ENCODE measurements around the gene ABHD17A.

Gene ABHD17A

DNA sequence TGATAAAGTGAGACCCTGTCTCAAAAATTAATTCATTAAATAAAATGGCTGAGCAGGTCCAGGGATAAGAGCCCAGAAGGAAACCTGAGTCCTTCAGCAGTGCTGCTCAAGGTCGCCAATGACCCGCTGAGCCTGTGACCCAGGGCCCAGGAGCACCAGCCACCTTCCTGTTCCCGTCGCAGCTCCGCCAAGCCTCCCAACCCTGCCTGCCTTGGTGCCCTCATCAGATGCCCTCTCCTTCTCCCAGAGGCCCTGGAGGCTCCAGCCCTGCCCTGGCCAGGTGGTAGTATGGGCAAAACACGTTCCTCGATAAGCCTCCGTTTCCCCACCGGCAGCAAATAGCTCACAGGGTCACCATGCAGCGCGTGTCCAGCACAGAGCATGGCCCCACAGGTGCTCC lies 39.7 kb downstream of the ABHD17A start:
- Histone ChIP-seq H3K27me3 (ENCODE audit: insufficient read depth, poor library complexity, severe bottlenecking) (no peaks in the 10 kb centered on the region), H3K27ac (ENCODE audit: poor library complexity, severe bottlenecking) (no peak overlapping the region), H3K36me3 (ENCODE audit: low read depth) (peaks cover 20% of the 10 kb centered on the region), H3K4me3 (ENCODE audit: severe bottlenecking) (no peak overlapping the region), H3K9me3 (ENCODE audit: severe bottlenecking) (no peaks in the 10 kb centered on the region), H3K4me1 (ENCODE audit: insufficient read depth, poor library complexity, severe bottlenecking) (no peaks in the 10 kb centered on the region)
- DNase-seq (ENCODE audit: low spot score) (no peak), ATAC-seq (ENCODE audit: low read depth) (no peak)
- TF ChIP-seq, protein P1, sequence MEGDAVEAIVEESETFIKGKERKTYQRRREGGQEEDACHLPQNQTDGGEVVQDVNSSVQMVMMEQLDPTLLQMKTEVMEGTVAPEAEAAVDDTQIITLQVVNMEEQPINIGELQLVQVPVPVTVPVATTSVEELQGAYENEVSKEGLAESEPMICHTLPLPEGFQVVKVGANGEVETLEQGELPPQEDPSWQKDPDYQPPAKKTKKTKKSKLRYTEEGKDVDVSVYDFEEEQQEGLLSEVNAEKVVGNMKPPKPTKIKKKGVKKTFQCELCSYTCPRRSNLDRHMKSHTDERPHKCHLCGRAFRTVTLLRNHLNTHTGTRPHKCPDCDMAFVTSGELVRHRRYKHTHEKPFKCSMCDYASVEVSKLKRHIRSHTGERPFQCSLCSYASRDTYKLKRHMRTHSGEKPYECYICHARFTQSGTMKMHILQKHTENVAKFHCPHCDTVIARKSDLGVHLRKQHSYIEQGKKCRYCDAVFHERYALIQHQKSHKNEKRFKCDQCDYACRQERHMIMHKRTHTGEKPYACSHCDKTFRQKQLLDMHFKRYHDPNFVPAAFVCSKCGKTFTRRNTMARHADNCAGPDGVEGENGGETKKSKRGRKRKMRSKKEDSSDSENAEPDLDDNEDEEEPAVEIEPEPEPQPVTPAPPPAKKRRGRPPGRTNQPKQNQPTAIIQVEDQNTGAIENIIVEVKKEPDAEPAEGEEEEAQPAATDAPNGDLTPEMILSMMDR (IDR thresholded peaks at IDR 0.05; ENCODE audit: poor library complexity, severe bottlenecking) = no peak

DNA sequence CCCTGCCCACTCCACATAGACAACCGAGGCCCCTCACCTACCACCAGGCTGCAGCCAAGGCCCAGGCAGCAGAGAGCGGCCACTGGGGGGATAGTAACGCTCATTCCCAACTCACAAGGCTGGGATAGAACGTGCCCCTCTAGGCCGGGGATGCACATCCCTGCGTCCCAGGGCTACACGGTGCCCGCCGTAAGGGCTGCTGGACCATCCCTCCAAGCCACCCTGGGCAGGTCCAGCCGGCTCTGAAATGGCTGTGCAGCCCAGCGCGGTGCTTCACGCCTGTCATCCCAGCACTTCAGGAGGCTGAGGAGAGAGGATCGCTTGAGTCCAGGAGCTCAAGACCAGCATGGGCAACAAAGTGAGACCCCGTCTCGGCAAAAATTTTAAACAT lies 40.2 kb downstream of the ABHD17A start:
- Histone ChIP-seq H3K9me3 (ENCODE audit: severe bottlenecking) (no peaks in the 10 kb centered on the region), H3K27me3 (ENCODE audit: insufficient read depth, poor library complexity, severe bottlenecking) (no peaks in the 10 kb centered on the region), H3K27ac (ENCODE audit: poor library complexity, severe bottlenecking) (no peak overlapping the region), H3K36me3 (ENCODE audit: low read depth) (peaks cover 20% of the 10 kb centered on the region), H3K4me1 (ENCODE audit: insufficient read depth, poor library complexity, severe bottlenecking) (no peaks in the 10 kb centered on the region), H3K4me3 (ENCODE audit: severe bottlenecking) (no peak overlapping the region)
- DNase-seq (ENCODE audit: low spot score) (no peak), ATAC-seq (ENCODE audit: low read depth) (no peak)
- TF ChIP-seq, protein P1 (IDR thresholded peaks at IDR 0.05; ENCODE audit: poor library complexity, severe bottlenecking) = no peak

- TF ChIP-seq, protein P1 (IDR thresholded peaks at IDR 0.05; ENCODE audit: poor library complexity, severe bottlenecking) = no peak
- peaks cover 20% of the 10 kb centered on the region for H3K36me3 ChIP-seq (ENCODE audit: low read depth)
- H3K4me1 ChIP-seq (ENCODE audit: insufficient read depth, poor library complexity, severe bottlenecking) = no peaks in the 10 kb centered on the region
Measured at GRCh38 chr19:1844513-1845124, 40.7 kb downstream of the ABHD17A start.

GRCh38 chr19:1843646-1844394 lies 41.5 kb downstream of the ABHD17A start:
- TF ChIP-seq, protein P1 (IDR thresholded peaks at IDR 0.05; ENCODE audit: poor library complexity, severe bottlenecking) = no peak
- DNase-seq (ENCODE audit: low spot score) (no peak), ATAC-seq (ENCODE audit: low read depth) (no peak)
- Histone ChIP-seq H3K4me1 (ENCODE audit: insufficient read depth, poor library complexity, severe bottlenecking) (no peaks in the 10 kb centered on the region), H3K36me3 (ENCODE audit: low read depth) (peaks cover 20% of the 10 kb centered on the region), H3K4me3 (ENCODE audit: severe bottlenecking) (no peak overlapping the region), H3K27me3 (ENCODE audit: insufficient read depth, poor library complexity, severe bottlenecking) (no peaks in the 10 kb centered on the region), H3K27ac (ENCODE audit: poor library complexity, severe bottlenecking) (no peak overlapping the region), H3K9me3 (ENCODE audit: severe bottlenecking) (no peaks in the 10 kb centered on the region)

More at GRCh38 chr19:1844513-1845124, 40.7 kb downstream of the ABHD17A start:
- ATAC-seq (ENCODE audit: low read depth) = no peak
- DNase-seq (ENCODE audit: low spot score) = no peak
- Histone ChIP-seq H3K4me3 (ENCODE audit: severe bottlenecking) (no peak overlapping the region), H3K27me3 (ENCODE audit: insufficient read depth, poor library complexity, severe bottlenecking) (no peaks in the 10 kb centered on the region), H3K27ac (ENCODE audit: poor library complexity, severe bottlenecking) (no peak overlapping the region), H3K9me3 (ENCODE audit: severe bottlenecking) (no peaks in the 10 kb centered on the region)

DNA sequence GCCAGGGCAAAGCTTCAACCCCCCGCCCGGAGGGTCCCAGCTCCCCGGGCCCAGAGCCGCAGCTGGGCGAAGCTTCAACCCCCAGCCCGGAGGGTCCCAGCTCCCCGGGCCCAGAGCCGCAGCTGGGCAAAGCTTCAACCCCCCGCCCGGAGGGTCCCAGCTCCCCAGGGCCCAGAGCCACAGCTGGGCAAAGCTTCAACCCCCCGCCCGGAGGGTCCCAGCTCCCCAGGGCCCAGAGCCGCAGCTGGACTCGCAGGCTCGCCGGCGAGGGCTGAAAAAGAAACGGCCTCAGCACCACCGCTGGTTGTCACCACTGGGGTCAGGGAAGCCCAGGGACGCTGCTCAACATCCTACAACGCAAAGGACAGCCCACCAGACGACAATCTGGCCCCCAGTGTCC lies 42.2 kb downstream of the ABHD17A start:
- TF ChIP-seq, protein P1 (IDR thresholded peaks at IDR 0.05; ENCODE audit: poor library complexity, severe bottlenecking) = no peak
- Histone ChIP-seq H3K27ac (ENCODE audit: poor library complexity, severe bottlenecking) (no peak overlapping the region), H3K36me3 (ENCODE audit: low read depth) (peaks cover 20% of the 10 kb centered on the region), H3K4me3 (ENCODE audit: severe bottlenecking) (no peak overlapping the region), H3K9me3 (ENCODE audit: severe bottlenecking) (no peaks in the 10 kb centered on the region), H3K27me3 (ENCODE audit: insufficient read depth, poor library complexity, severe bottlenecking) (no peaks in the 10 kb centered on the region), H3K4me1 (ENCODE audit: insufficient read depth, poor library complexity, severe bottlenecking) (no peaks in the 10 kb centered on the region)
- DNase-seq (ENCODE audit: low spot score) (no peak), ATAC-seq (ENCODE audit: low read depth) (no peak)
